AG04450 (cell line): ENCODE measurements around the gene OR6Q1. TPM values are rescaled to one million over a fixed set of nuclear protein-coding genes. Genes with fewer than 3 reads are reported as not detected.

Experiments
- CTCF ChIA-PET: fragments of 300-600, 350-600 bp; formaldehyde crosslinking; extraction: SDS; loops from one replicate; lab custom pipeline; 2022; ENCODE audit warnings: antibody characterized with exemption, inconsistent platforms; lab: Charles Lee
- POLR2A ChIA-PET: fragments of 350-600 bp; formaldehyde crosslinking; extraction: SDS; loops from one replicate; lab custom pipeline; 2021; ENCODE audit warnings: antibody characterized with exemption, inconsistent platforms; lab: Yijun Ruan, JAX
- DNase-seq: peaks from one replicate; pipeline ENCODE4 v3.0.0-alpha.2; 2011; ENCODE audit warnings: low read depth, low spot score
- H3K27ac ChIP-seq: one replicate; pipeline ENCODE4 v1.5.1; 2012; ENCODE audit warnings: low read depth, low read length, control low read depth
- H3K27me3 ChIP-seq: one replicate; pipeline ENCODE4 v1.6.0; 2012; ENCODE audit warnings: low read length; ENCODE audit not compliant: control insufficient read depth, insufficient read depth
- H3K4me3 ChIP-seq: 2 replicates; pipeline ENCODE4 v1.5.1; 2011; ENCODE audit warnings: mild to moderate bottlenecking, low read depth, low read length, control low read depth
- H3K9me3 ChIP-seq: 2 replicates; pipeline ENCODE4 v1.5.1; 2012; ENCODE audit warnings: low read length; ENCODE audit not compliant: control insufficient read depth, insufficient read depth
- CTCF ChIP-seq: IDR thresholded peaks from 2 replicates; pipeline ENCODE4 v1.5.1; 2011; ENCODE audit warnings: low read depth, low read length, control low read depth, inconsistent platforms
- polyA plus RNA-seq: library from polyadenylated mRNA; depleted of rRNA; stranded (reverse); fragments of >200 nt; gene quantifications from 2 replicates; pipeline ENCODE4 v1.2.3, GENCODE V29; 2011

The OR6Q1 gene
- polyA plus RNA-seq, 1 experiment = not detected

DNA sequence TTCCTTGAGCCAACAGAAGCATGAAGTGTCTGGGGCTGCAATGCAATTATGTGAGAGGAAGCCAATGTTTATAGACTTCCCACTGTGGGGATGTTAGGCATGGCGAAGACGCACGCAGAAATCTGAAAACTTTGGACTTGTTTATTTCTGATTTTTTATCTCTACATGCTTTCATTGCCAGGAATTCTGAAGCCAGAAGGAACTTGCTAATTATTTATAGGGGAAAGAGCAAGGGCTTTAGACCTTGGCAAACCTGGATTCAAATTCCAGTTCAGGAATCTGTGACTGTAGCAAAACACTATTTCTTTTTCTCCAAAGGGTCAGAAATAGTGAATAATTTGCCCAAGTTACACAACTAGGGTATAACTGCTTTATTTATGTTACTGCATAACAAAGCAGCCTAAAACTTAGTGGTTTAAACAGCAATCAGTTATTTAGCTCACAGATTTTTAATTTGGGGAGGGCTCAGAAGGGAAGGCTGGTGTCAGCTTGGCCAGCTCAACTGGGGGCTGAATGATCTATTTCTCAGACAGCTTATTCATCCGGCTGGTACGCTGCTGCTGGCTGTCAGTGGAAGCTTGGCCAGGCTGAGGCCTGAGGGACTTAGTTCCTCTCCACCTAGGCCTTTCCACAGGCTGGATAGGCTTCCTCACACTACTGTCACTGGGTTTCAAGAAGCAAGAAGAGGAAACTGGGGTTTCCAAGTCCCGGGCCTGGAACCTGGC, 1.9 kb upstream of the OR6Q1 start:
- Histone ChIP-seq H3K4me3 (no peak overlapping the region), H3K9me3 (no peaks in the 10 kb centered on the region; the same call in 1 of the 2 replicates), H3K27me3 (no peaks in the 10 kb centered on the region), H3K27ac (peak overlapping the region; percentile 93)
- peak; percentile 83 for DNase-seq
- no peak for TF ChIP-seq CTCF
- ChIA-PET CTCF (interaction anchor here (0.7 to 1.4 kb wide), 3 partner anchors 32 to 496 kb away, joined by 3 to 4 read pairs (median 3); no protein-coding TSS in a partner anchor), POLR2A (interaction anchor here (0.7 to 1.5 kb wide), 7 partner anchors 8 to 365 kb away, joined by 3 to 5 read pairs (median 4); no protein-coding TSS in a partner anchor)

DNA sequence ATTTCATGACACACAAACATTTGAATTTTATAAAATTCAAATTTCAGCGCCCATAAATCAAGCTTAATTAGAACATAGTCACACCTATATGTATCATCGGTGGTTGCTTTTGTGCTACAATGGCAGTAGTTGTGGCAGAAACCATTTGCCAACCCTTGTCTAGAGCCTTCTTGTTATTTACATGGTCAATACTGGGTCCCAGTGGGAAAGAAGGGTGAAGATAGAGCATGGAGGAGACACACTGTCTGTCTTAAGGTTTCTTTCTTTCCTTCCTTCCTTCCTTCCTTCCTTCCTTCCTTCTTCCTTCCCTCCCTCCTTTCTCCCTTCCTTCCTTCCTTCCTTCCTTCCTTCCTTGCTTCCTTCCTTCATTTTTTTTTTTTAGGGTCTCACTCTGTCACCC, 3.7 kb downstream of the OR6Q1 start:
- Histone ChIP-seq H3K27me3 (no peaks in the 10 kb centered on the region), H3K4me3 (no peak overlapping the region), H3K9me3 (no peaks in the 10 kb centered on the region), H3K27ac (no peak overlapping the region)
- no peak for DNase-seq
- POLR2A ChIA-PET = no interaction called here
- CTCF ChIA-PET = no interaction called here
- TF ChIP-seq CTCF = no peak

DNA sequence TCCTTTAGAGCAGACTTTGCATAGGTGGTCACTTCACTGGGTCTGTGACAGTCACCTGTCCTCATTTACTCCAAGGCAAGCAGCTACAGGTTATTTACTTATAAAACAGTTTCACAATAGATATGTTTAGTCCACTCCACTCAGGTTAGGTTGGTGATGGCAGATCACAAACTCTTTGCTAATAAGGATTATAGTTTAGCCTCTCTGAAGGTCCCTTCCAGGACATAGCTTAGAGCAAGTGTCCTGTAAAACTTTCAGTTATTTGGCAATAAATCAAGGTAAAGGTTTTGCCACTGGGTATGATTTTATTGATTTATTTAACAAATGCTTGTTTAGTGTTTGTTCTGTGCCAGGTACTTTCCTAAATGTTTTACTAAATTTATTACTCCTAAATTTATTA, 8.8 kb downstream of the OR6Q1 start:
- ChIA-PET POLR2A (no interaction called here), CTCF (interaction anchor here (0.7 kb wide), 1 partner anchor 53 kb away, joined by 3 read pairs; no protein-coding TSS in a partner anchor)
- Histone ChIP-seq H3K9me3 (no peaks in the 10 kb centered on the region), H3K27me3 (no peaks in the 10 kb centered on the region), H3K27ac (no peak overlapping the region), H3K4me3 (no peak overlapping the region)
- no peak for TF ChIP-seq CTCF
- DNase-seq = no peak

- no peak overlapping the region for H3K4me3 ChIP-seq
- TF ChIP-seq CTCF = no peak
- H3K27ac ChIP-seq = no peak overlapping the region
- no peaks in the 10 kb centered on the region for H3K27me3 ChIP-seq
- no peaks in the 10 kb centered on the region for H3K9me3 ChIP-seq
- ChIA-PET CTCF (no interaction called here), POLR2A (interaction anchor here (0.6 kb wide), 1 partner anchor 356 kb away, joined by 5 read pairs; no protein-coding TSS in a partner anchor)
- no peak for DNase-seq
These were observed 12.6 kb downstream of the OR6Q1 start for GRCh38 chr11:58043379-58043778.

DNA sequence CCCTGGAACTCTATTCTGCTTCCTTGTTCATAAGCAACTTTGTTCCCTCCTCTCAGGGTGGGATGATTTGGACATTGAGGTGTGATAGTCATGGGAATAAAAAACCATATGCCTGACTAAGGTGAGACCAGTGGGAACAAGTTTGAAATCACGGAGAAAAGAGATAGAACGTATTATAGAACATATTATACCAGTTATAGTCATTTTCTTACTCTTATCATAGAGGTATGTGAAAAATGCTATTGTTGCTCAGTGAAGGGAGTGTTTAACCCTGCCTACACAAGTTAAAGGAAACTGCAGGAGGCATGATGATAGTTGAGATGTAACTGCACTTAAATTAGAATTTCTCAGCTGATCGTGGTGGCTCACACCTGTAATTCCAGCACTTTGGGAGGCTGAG, 15.5 kb downstream of the OR6Q1 start:
- no peak for DNase-seq
- no peak overlapping the region for H3K27ac ChIP-seq
- CTCF ChIA-PET = no interaction called here
- H3K4me3 ChIP-seq = no peak overlapping the region
- no peaks in the 10 kb centered on the region for H3K27me3 ChIP-seq
- POLR2A ChIA-PET = no interaction called here
- TF ChIP-seq CTCF = no peak
- H3K9me3 ChIP-seq = no peaks in the 10 kb centered on the region
